HG02943 (cell line): ENCODE data around the gene TGFBRAP1.
A peak's percentile ranks its signal among the peaks of the same experiment; 100 is the strongest.
"Not testable (repeated sequence)": the region's sequence is repeated elsewhere in the genome, so short reads cannot be mapped to it uniquely, and the experiment has no call there.

Experiments used
- ATAC-seq: cut with Tn5 transposase; IDR thresholded peaks from one replicate; pipeline ENCODE4 v1.9.1; 2021; ENCODE audit warnings: mild to moderate bottlenecking, low read depth, moderate library complexity; ENCODE audit not compliant: unreplicated experiment

The TGFBRAP1 gene

GRCh38 chr2:105358593-105358992 is 29.1 kb upstream of the TGFBRAP1 start:
- ATAC-seq: no peak

GRCh38 chr2:105357122-105357521 is 27.6 kb upstream of the TGFBRAP1 start:
- no peak for ATAC-seq

- no peak for ATAC-seq
Observed at GRCh38 chr2:105344704-105345345, 15.3 kb upstream of the TGFBRAP1 start.

GRCh38 chr2:105339414-105339813 is 9.9 kb upstream of the TGFBRAP1 start:
- ATAC-seq: no peak

- peak; percentile 13 for ATAC-seq
Observed at GRCh38 chr2:105338020-105338385, 8.5 kb upstream of the TGFBRAP1 start.

- peak; percentile 85 for ATAC-seq
Observed at GRCh38 chr2:105337122-105338019, 7.8 kb upstream of the TGFBRAP1 start, which contains the start of gene C2orf49. Gene C2orf49, plus strand, starts transcription at chr2:105337540. Its CDS starts 48 bp downstream, at chr2:105337588.

- ATAC-seq: no peak
Observed at GRCh38 chr2:105336786-105337121, 7.2 kb upstream of the TGFBRAP1 start.

GRCh38 chr2:105335469-105335868 is 5.9 kb upstream of the TGFBRAP1 start:
- ATAC-seq: no peak

- ATAC-seq: no peak
Observed at GRCh38 chr2:105334211-105334610, 4.7 kb upstream of the TGFBRAP1 start.

- ATAC-seq: no peak
Observed at GRCh38 chr2:105330681-105331375, 1.3 kb upstream of the TGFBRAP1 start.

GRCh38 chr2:105329197-105329554 is 359 bp downstream of the TGFBRAP1 start:
- ATAC-seq: no peak

- no peak for ATAC-seq
Observed at GRCh38 chr2:105328281-105329196, 996 bp downstream of the TGFBRAP1 start.

- no peak for ATAC-seq
Observed at GRCh38 chr2:105327690-105328089, 1.8 kb downstream of the TGFBRAP1 start.

- ATAC-seq: not testable (repeated sequence)
Observed at GRCh38 chr2:105327271-105327670, 2.3 kb downstream of the TGFBRAP1 start.

- ATAC-seq: no peak
Observed at GRCh38 chr2:105325389-105325963, 4.1 kb downstream of the TGFBRAP1 start.

- ATAC-seq: no peak
Observed at GRCh38 chr2:105324732-105325131, 4.8 kb downstream of the TGFBRAP1 start.

GRCh38 chr2:105324101-105324500 is 5.4 kb downstream of the TGFBRAP1 start:
- no peak for ATAC-seq

GRCh38 chr2:105323111-105323510 is 6.4 kb downstream of the TGFBRAP1 start:
- ATAC-seq: no peak

GRCh38 chr2:105321875-105322646 is 7.5 kb downstream of the TGFBRAP1 start:
- no peak for ATAC-seq
